HEK293 (cell line): Measurements from ENCODE around the gene CSMD2.

Experiments used
- AEBP2 ChIP-seq: fragments of 450-650 bp; formaldehyde crosslinking; IDR thresholded peaks from 2 replicates; pipeline ENCODE4 v1.5.1; 2016; ENCODE audit warnings: missing biosample characterization, missing genetic modification characterization, borderline replicate concordance
- BCL11A ChIP-seq: fragments of 450-650 bp; formaldehyde crosslinking; IDR thresholded peaks from 2 replicates; pipeline ENCODE4 v1.5.1; 2016; ENCODE audit warnings: low read depth, missing biosample characterization, missing genetic modification characterization
- CTCF ChIP-seq: fragments of 450-650 bp; formaldehyde crosslinking; IDR thresholded peaks from 2 replicates; pipeline ENCODE4 v1.5.1; 2016; ENCODE audit warnings: missing biosample characterization, missing genetic modification characterization
- KLF1 ChIP-seq: fragments of 450-650 bp; formaldehyde crosslinking; IDR thresholded peaks from 2 replicates; pipeline ENCODE4 v1.5.1; 2016; ENCODE audit warnings: missing biosample characterization, missing genetic modification characterization
- KLF7 ChIP-seq: fragments of 450-650 bp; formaldehyde crosslinking; IDR thresholded peaks from 2 replicates; pipeline ENCODE4 v1.5.1; 2016; ENCODE audit warnings: missing biosample characterization, missing genetic modification characterization, borderline replicate concordance
- PRDM1 ChIP-seq: fragments of 450-650 bp; formaldehyde crosslinking; IDR thresholded peaks from 2 replicates; pipeline ENCODE4; 2016; ENCODE audit warnings: missing biosample characterization, missing genetic modification characterization
- ZNF274 ChIP-seq, 2 experiments: fragments of 200-500 bp in 1 of 2; fragments of 450-650 bp in 1 of 2; sonication (Bioruptor generic) in 1 of 2; formaldehyde crosslinking in 1 of 2; IDR thresholded peaks; 2 replicates each; pipeline versions ENCODE4 v1.5.1 to v1.6.1; 2014 to 2016; ENCODE audit warnings: borderline replicate concordance in 1 of 2, inconsistent platforms in 1 of 2, low read length in 1 of 2, missing biosample characterization in 1 of 2, missing genetic modification characterization in 1 of 2
- ZNF302 ChIP-seq: fragments of 450-650 bp; formaldehyde crosslinking; IDR thresholded peaks from 2 replicates; pipeline ENCODE4 v1.5.1; 2016; ENCODE audit warnings: missing biosample characterization, missing genetic modification characterization, low read depth
- ZNF341 ChIP-seq: fragments of 450-650 bp; formaldehyde crosslinking; IDR thresholded peaks from 2 replicates; pipeline ENCODE4; 2016; ENCODE audit warnings: low read depth, missing biosample characterization, missing genetic modification characterization
- ZNF501 ChIP-seq: fragments of 450-650 bp; formaldehyde crosslinking; IDR thresholded peaks from 2 replicates; pipeline ENCODE4 v1.5.1; 2016; ENCODE audit warnings: missing biosample characterization, missing genetic modification characterization
- ZNF530 ChIP-seq: fragments of 450-650 bp; formaldehyde crosslinking; IDR thresholded peaks from 2 replicates; pipeline ENCODE4 v1.5.1; 2016; ENCODE audit warnings: low read depth, missing biosample characterization, missing genetic modification characterization
- ZXDB ChIP-seq: fragments of 450-650 bp; formaldehyde crosslinking; IDR thresholded peaks from 2 replicates; pipeline ENCODE4 v1.5.1; 2016; ENCODE audit warnings: missing biosample characterization, missing genetic modification characterization

GRCh38 chr1:34019741-34020552, 145.1 kb downstream of the CSMD2 start:
- TF ChIP-seq BCL11A (tag by site-specific recombination): no peak
- no peak for TF ChIP-seq ZNF302 (tag by site-specific recombination)
- TF ChIP-seq CTCF (tag by site-specific recombination): no peak
- no peak for TF ChIP-seq KLF7 (tag by site-specific recombination)
- no peak for TF ChIP-seq ZNF530 (tag by site-specific recombination)
- TF ChIP-seq PRDM1 (tag by site-specific recombination): no peak
- no peak for TF ChIP-seq ZNF341
- TF ChIP-seq AEBP2 (tag by site-specific recombination): no peak
- TF ChIP-seq KLF1 (tag by site-specific recombination): no peak
- no peak for TF ChIP-seq ZNF501 (tag by site-specific recombination)
- no peak for TF ChIP-seq ZXDB
- no peak for TF ChIP-seq ZNF274 (IDR thresholded peaks at IDR 0.05; ENCODE audit: low read length)
- TF ChIP-seq ZNF274 (tag by site-specific recombination; IDR thresholded peaks at IDR 0.05; ENCODE audit: borderline replicate concordance): no peak
